Measurements from ENCODE around the gene CREG2. TPM values are rescaled to one million over a fixed set of nuclear protein-coding genes. Genes with fewer than 3 reads are reported as not detected.
A peak's percentile ranks its signal among the peaks of the same experiment; 100 is the strongest.

The CREG2 gene
- total RNA-seq, 4 donors from 2014 or later: not detected

DNA sequence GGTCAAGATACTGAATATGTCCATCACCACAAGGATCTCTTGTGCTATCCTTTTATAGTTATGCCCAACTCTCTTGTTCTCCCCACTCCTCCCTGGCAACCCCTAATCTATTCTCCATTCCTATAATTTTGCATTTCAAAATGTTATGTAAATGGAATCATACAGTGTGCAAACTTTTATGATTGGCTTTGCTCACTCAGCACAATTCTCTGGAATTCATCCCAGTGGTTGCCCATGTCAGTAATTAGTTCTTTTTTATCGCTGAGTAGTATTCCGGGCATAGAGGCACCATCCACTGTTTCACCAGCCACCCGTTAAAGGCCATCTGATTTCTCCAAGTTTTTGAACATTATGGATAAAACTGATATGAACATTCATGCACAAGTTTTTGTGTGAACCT, 40.4 kb downstream of the CREG2 start:
- no peak overlapping the region for H3K4me3 ChIP-seq
- no peaks in the 10 kb centered on the region for H3K27me3 ChIP-seq
- WGBS: 96% methylated on average over 3 of the region's 3 CpGs
- intact Hi-C loops (cut with DNase I): no loop called here
- peaks cover 0 to 5% (median 0%) of the 10 kb centered on the region in 4 donors for H3K4me1 ChIP-seq
- H3K27ac ChIP-seq (replicated peaks in 1 of 4): no peak overlapping the region
- TF ChIP-seq POLR2A (IDR thresholded peaks at IDR 0.05; ENCODE audit: low read depth): no peak
- TF ChIP-seq, protein P1, sequence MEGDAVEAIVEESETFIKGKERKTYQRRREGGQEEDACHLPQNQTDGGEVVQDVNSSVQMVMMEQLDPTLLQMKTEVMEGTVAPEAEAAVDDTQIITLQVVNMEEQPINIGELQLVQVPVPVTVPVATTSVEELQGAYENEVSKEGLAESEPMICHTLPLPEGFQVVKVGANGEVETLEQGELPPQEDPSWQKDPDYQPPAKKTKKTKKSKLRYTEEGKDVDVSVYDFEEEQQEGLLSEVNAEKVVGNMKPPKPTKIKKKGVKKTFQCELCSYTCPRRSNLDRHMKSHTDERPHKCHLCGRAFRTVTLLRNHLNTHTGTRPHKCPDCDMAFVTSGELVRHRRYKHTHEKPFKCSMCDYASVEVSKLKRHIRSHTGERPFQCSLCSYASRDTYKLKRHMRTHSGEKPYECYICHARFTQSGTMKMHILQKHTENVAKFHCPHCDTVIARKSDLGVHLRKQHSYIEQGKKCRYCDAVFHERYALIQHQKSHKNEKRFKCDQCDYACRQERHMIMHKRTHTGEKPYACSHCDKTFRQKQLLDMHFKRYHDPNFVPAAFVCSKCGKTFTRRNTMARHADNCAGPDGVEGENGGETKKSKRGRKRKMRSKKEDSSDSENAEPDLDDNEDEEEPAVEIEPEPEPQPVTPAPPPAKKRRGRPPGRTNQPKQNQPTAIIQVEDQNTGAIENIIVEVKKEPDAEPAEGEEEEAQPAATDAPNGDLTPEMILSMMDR (IDR thresholded peaks at IDR 0.05): no peak
- TF ChIP-seq EP300 (IDR thresholded peaks at IDR 0.05): no peak
- no peak for TF ChIP-seq POLR2AphosphoS5 (IDR thresholded peaks at IDR 0.05)
- DNase-seq (ENCODE audit: extremely low spot score): no peak
- H3K36me3 ChIP-seq: no peaks in the 10 kb centered on the region
- H3K9me3 ChIP-seq: no peaks in the 10 kb centered on the region

DNA sequence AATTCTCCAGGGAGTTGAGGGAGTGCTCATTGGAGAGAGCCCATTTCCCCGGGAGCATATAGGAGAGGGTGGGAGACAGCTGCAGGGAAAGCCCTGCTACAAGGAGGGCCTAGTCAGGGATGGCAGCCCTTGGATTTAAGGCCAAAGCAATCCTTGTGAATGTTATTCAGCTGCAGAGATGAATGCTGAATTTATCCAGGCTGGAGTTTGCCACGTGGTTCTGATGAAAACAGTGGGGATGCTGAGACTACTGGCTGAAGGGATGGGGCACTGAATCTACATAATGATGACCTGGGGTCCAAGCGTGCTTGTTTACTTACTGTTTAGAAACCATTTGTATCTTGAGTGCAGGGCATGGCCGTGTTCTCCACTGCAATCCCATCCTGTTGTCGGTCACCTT, 43.2 kb downstream of the CREG2 start:
- H3K4me1 ChIP-seq: peaks cover 0 to 5% (median 0%) of the 10 kb centered on the region in 4 donors
- no peak overlapping the region for H3K27ac ChIP-seq (replicated peaks in 1 of 4)
- no peak for DNase-seq (ENCODE audit: extremely low spot score)
- no peak for TF ChIP-seq POLR2AphosphoS5 (IDR thresholded peaks at IDR 0.05)
- TF ChIP-seq EP300 (IDR thresholded peaks at IDR 0.05): no peak
- TF ChIP-seq POLR2A (IDR thresholded peaks at IDR 0.05; ENCODE audit: low read depth): no peak
- TF ChIP-seq, protein P1 (IDR thresholded peaks at IDR 0.05): no peak
- H3K4me3 ChIP-seq: no peak overlapping the region
- no peaks in the 10 kb centered on the region for H3K36me3 ChIP-seq
- intact Hi-C loops (cut with DNase I): no loop called here
- no peaks in the 10 kb centered on the region for H3K27me3 ChIP-seq
- no peaks in the 10 kb centered on the region for H3K9me3 ChIP-seq
- 70% methylated on average over 5 of the region's 5 CpGs for WGBS

DNA sequence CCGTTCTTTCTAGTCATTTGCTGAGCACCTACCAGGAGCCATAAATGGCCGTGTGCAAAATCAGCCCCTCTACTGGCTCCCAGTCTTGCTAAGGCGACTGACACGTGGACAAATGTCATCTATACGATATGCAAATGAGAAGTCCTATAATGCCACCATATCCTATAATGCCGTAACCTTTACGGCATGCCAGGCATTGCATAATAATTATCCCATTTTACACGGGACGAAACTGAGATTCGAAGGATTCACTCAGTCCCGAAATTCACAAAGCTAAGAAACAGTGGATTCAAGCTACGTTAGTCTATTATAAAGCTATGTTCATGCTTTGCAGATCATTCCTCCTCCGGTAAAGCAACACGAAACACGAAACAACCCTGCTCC, 44.7 kb downstream of the CREG2 start:
- no peak for DNase-seq (ENCODE audit: extremely low spot score)
- intact Hi-C loops (cut with DNase I): no loop called here
- Histone ChIP-seq H3K36me3 (no peaks in the 10 kb centered on the region), H3K4me3 (no peak overlapping the region), H3K9me3 (no peaks in the 10 kb centered on the region), H3K27me3 (no peaks in the 10 kb centered on the region), H3K27ac (replicated peaks in 1 of 4) (no peak overlapping the region), H3K4me1 (peaks cover 0 to 5% (median 0%) of the 10 kb centered on the region in 4 donors)
- TF ChIP-seq POLR2AphosphoS5 (IDR thresholded peaks at IDR 0.05) (no peak), POLR2A (IDR thresholded peaks at IDR 0.05; ENCODE audit: low read depth) (no peak), EP300 (IDR thresholded peaks at IDR 0.05) (no peak)
- TF ChIP-seq, protein P1 (IDR thresholded peaks at IDR 0.05): no peak
- 96% methylated on average over 14 of the region's 15 CpGs for WGBS

DNA sequence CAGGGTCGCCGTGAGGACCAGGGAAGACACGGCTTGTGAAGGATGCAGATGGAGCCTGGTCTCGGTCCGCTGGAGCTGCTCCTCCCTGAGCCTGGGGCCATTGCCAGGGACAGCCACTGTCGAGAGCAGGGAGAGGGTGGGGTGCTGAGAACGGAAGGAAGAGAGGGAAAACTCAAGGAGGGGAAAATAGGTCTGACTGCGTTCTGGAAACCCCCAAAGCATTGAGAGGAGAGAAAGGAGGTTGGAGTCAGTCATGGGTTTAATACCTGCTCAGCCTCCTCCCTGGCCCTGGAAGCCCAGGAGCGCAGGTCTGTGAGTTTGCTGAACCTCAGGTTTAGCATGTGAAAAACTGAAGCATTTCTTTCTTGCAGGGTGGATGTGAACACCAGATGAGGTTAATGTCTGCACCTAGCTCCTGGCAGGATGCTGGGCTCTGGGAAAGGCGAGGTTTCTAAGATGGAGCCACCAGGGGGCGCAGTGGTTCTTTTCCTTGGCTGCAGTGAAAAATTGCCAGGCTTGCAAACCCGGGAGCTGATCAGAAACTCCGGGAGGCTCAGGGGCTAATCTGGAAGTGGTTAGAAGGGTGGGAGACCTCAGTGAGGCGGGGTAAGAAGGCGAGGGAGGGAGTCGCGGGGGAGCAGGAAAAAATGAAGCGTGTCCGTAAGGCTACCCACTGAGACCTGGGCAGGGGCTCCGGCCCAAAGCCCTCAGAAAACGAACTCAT, 45.2 kb downstream of the CREG2 start:
- no peak overlapping the region for H3K27ac ChIP-seq (replicated peaks in 1 of 4)
- DNase-seq (ENCODE audit: extremely low spot score): no peak
- 62% methylated on average over 21 of the region's 21 CpGs for WGBS
- H3K36me3 ChIP-seq: no peaks in the 10 kb centered on the region
- intact Hi-C loops (cut with DNase I): no loop called here
- peaks cover 0 to 5% (median 0%) of the 10 kb centered on the region in 4 donors for H3K4me1 ChIP-seq
- H3K4me3 ChIP-seq: no peak overlapping the region
- H3K27me3 ChIP-seq: no peaks in the 10 kb centered on the region
- H3K9me3 ChIP-seq: no peaks in the 10 kb centered on the region
- no peak for TF ChIP-seq POLR2A (IDR thresholded peaks at IDR 0.05; ENCODE audit: low read depth)
- no peak for TF ChIP-seq EP300 (IDR thresholded peaks at IDR 0.05)
- TF ChIP-seq POLR2AphosphoS5 (IDR thresholded peaks at IDR 0.05): peak in 1 of 2 donors; percentile 18
- TF ChIP-seq, protein P1 (IDR thresholded peaks at IDR 0.05): peak; percentile 48 to 77 (median 48)

Measured in esophagus muscularis mucosa (tissue), 4 donors.